K562 (cell line): ENCODE measurements around the gene ALDH1A3. TPM values are rescaled to one million over a fixed set of nuclear protein-coding genes. Genes with fewer than 3 reads are reported as not detected.

Source experiments
- ATAC-seq: fragments of 200-7000 bp; cut with Tn5 transposase; 3 replicates; pipeline ENCODE4 v1.9.1; 2020; ENCODE audit warnings: moderate library complexity
- BruUV-seq: library from RNA; stranded (reverse); fragments of 400-500 nt; replicated peaks from 2 replicates; lab custom pipeline; 2021; lab: Mats Ljungman, UMichigan
- CTCF ChIA-PET: fragments of 300-600 bp; formaldehyde crosslinking; extraction: SDS; loops from one replicate; lab custom pipeline; 2021; ENCODE audit warnings: low intra/inter-chr PET ratio; lab: Yijun Ruan, JAX
- POLR2A ChIA-PET: fragments of 300-600, 350-650 bp; sonication (Branson Sonifier 250); formaldehyde crosslinking; extraction: SDS; loops from one replicate; lab custom pipeline; 2021; ENCODE audit warnings: antibody characterized with exemption, inconsistent platforms; lab: Yijun Ruan, JAX
- DNase-seq, 4 experiments: peaks; one replicate each; pipeline versions ENCODE4 v3.0.0 to v3.0.0-alpha.2; 2011 to 2018; ENCODE audit warnings: low spot score in 3 of 4, mixed read lengths in 3 of 4; ENCODE audit errors: extremely low read depth in 1 of 4
- FAIRE-seq: peaks from 2 replicates; lab custom pipeline; 2011; peaks lifted over from hg19 to GRCh38; lab: Jason Lieb, UNC
- H2AFZ ChIP-seq: 2 replicates; pipeline ENCODE4 v1.6.0; 2011; ENCODE audit warnings: low read depth, low read length, control low read depth, inconsistent platforms
- H3K27ac ChIP-seq: fragments of 200-600 bp; 3 replicates; pipeline ENCODE4 v1.8.0; 2011; ENCODE audit warnings: low read depth, mild to moderate bottlenecking, control low read depth, inconsistent platforms, low read length, moderate library complexity, mixed read lengths; ENCODE audit errors: extremely low read depth
- H3K27me3 ChIP-seq, 2 experiments: fragments of 300-600 bp in 1 of 2; 2 replicates in 1 of 2; 3 replicates in 1 of 2; pipeline versions ENCODE4 v1.6.0 to v1.8.0; 2011; ENCODE audit warnings: inconsistent platforms in 2 of 2, low read length in 2 of 2, mild to moderate bottlenecking in 1 of 2, mixed read lengths in 1 of 2, moderate library complexity in 1 of 2; ENCODE audit not compliant: control insufficient read depth in 2 of 2, insufficient read depth in 2 of 2
- H3K36me3 ChIP-seq: fragments of 300-600 bp; 3 replicates; pipeline ENCODE4 v1.8.0; 2011; ENCODE audit warnings: mild to moderate bottlenecking, low read length, inconsistent platforms; ENCODE audit not compliant: control insufficient read depth, insufficient read depth
- H3K4me1 ChIP-seq, 2 experiments: fragments of 200-600 bp in 1 of 2; replicated peaks in 1 of 2; 2 replicates in 1 of 2; 3 replicates in 1 of 2; pipeline versions ENCODE4 v1.5.1 to v1.8.0; 2011; ENCODE audit warnings: inconsistent platforms in 2 of 2, low read length in 2 of 2, mild to moderate bottlenecking in 1 of 2, mixed read lengths in 1 of 2, moderate library complexity in 1 of 2; ENCODE audit not compliant: control insufficient read depth in 2 of 2, insufficient read depth in 2 of 2
- H3K4me2 ChIP-seq: 2 replicates; pipeline ENCODE4 v1.6.1; 2011; ENCODE audit warnings: low read length, control low read depth, inconsistent platforms, mixed read lengths; ENCODE audit not compliant: insufficient read depth
- H3K4me3 ChIP-seq: fragments of 200-600 bp; sonication (generic), shearing (Covaris generic); 2 replicates; pipeline ENCODE4 v1.5.1; 2016; ENCODE audit warnings: control low read depth, inconsistent platforms
- H3K79me2 ChIP-seq: fragments of 200-600 bp; 3 replicates; pipeline ENCODE4 v1.8.0; 2011; ENCODE audit warnings: low read length, inconsistent platforms; ENCODE audit not compliant: control insufficient read depth, insufficient read depth
- H3K9ac ChIP-seq, 2 experiments: 2 replicates each; pipeline versions ENCODE4 v1.6.0 to v1.6.1; 2011; ENCODE audit warnings: low read depth in 2 of 2, low read length in 2 of 2, control low read depth in 1 of 2, inconsistent platforms in 1 of 2, mild to moderate bottlenecking in 1 of 2, mixed read lengths in 1 of 2; ENCODE audit not compliant: insufficient read depth in 1 of 2
- H3K9me1 ChIP-seq: one replicate; pipeline ENCODE4 v1.6.0; 2011; ENCODE audit warnings: inconsistent platforms, mild to moderate bottlenecking, low read length, moderate library complexity; ENCODE audit not compliant: control insufficient read depth, insufficient read depth
- H3K9me3 ChIP-seq: replicated peaks from 2 replicates; pipeline ENCODE4 v1.5.1; 2011; ENCODE audit warnings: low read depth, low read length, inconsistent platforms; ENCODE audit not compliant: control insufficient read depth, insufficient read depth
- H4K20me1 ChIP-seq: replicated peaks from 2 replicates; pipeline ENCODE4 v1.6.1; 2011; ENCODE audit warnings: low read length, inconsistent platforms, mixed read lengths; ENCODE audit not compliant: control insufficient read depth, insufficient read depth
- CHD2 ChIP-seq: IDR thresholded peaks from 2 replicates; pipeline ENCODE4 v1.6.1; 2011; ENCODE audit warnings: low read depth, low read length
- ELF4 ChIP-seq: fragments of 450-650 bp; formaldehyde crosslinking; IDR thresholded peaks from 2 replicates; pipeline ENCODE4 v1.4.0; 2022; ENCODE audit warnings: missing genetic modification characterization
- ID3 ChIP-seq, 2 experiments: fragments of 250-450 bp in 1 of 2; fragments of 450-650 bp in 1 of 2; sonication (Bioruptor Pico) in 1 of 2; IDR thresholded peaks; 2 replicates each; pipeline versions ENCODE4 v1.6.1 to v1.8.0; 2016 to 2021; ENCODE audit warnings: mild to moderate bottlenecking in 2 of 2, moderate library complexity in 2 of 2, missing compliant biosample characterization in 1 of 2, missing genetic modification characterization in 1 of 2
- KAT7 ChIP-seq: sonication (generic); formaldehyde crosslinking; IDR thresholded peaks from 2 replicates; pipeline ENCODE4 v1.8.0; 2022; ENCODE audit warnings: missing genetic modification reagents, mild to moderate bottlenecking, borderline replicate concordance
- KAT8 ChIP-seq: fragments of 450-650 bp; IDR thresholded peaks from 2 replicates; pipeline ENCODE4 v1.6.1; 2016; ENCODE audit warnings: low read depth, mild to moderate bottlenecking
- KDM4B ChIP-seq, 2 experiments: fragments of 450-650 bp in 1 of 2; sonication (generic) in 1 of 2; IDR thresholded peaks; 2 replicates each; pipeline ENCODE4 v1.6.1; 2016 to 2017; ENCODE audit warnings: borderline replicate concordance in 2 of 2, antibody characterized with exemption in 1 of 2, low read depth in 1 of 2, mild to moderate bottlenecking in 1 of 2
- L3MBTL2 ChIP-seq: fragments of 450-650 bp; IDR thresholded peaks from 2 replicates; pipeline ENCODE4 v1.6.1; 2016; ENCODE audit warnings: mild to moderate bottlenecking, moderate library complexity
- LEF1 ChIP-seq: fragments of 450-650 bp; IDR thresholded peaks from 2 replicates; pipeline ENCODE4 v1.6.1; 2016; ENCODE audit warnings: mild to moderate bottlenecking
- RCOR1 ChIP-seq, 2 experiments: IDR thresholded peaks; 2 replicates each; pipeline ENCODE4 v1.6.1; 2012; ENCODE audit warnings: low read depth in 2 of 2, low read length in 2 of 2, borderline replicate concordance in 1 of 2, improper control_type of control experiment in 1 of 2
- SIN3B ChIP-seq: fragments of 450-650 bp; IDR thresholded peaks from 2 replicates; pipeline ENCODE4 v1.6.1; 2017; ENCODE audit warnings: low read depth, mild to moderate bottlenecking, moderate library complexity
- STAT6 ChIP-seq: sonication (generic); formaldehyde crosslinking; IDR thresholded peaks from 2 replicates; pipeline ENCODE4 v1.8.1; 2023; ENCODE audit warnings: mild to moderate bottlenecking, missing genetic modification reagents
- SUPT5H ChIP-seq: fragments of 450-650 bp; IDR thresholded peaks from 2 replicates; pipeline ENCODE4 v1.6.1; 2016
- ZNF217 ChIP-seq: sonication (generic); formaldehyde crosslinking; IDR thresholded peaks from 2 replicates; pipeline ENCODE4 v1.8.0; 2022; ENCODE audit warnings: mild to moderate bottlenecking, missing genetic modification reagents
- WGBS: fragments of 100-300 bp; shearing (Covaris generic); methylation state at CpG from one replicate; pipeline ENCODE4 v1.1.6; 2016; ENCODE audit warnings: low coverage, mixed read lengths; ENCODE audit not compliant: insufficient coverage; ENCODE audit errors: missing lambda C conversion rate; 5-methylcytosine and 5-hydroxymethylcytosine counted together
- in situ Hi-C: fragments of 300-500 bp; cut with MboI; formaldehyde crosslinking; loops from 4 replicates; pipeline ENCODE4 v1.15.0; 2018; ENCODE audit warnings: inconsistent platforms, mixed read lengths
- intact Hi-C: fragments of 100-400 bp; cut with micrococcal nuclease; formaldehyde crosslinking; loops from 2 replicates; pipeline ENCODE4 v1.14.2; 2022
- polyA plus RNA-seq, 8 experiments: library from polyadenylated mRNA; depleted of rRNA in 4 of 8; stranded (reverse) in 5 of 8; unstranded in 3 of 8; fragments of >200 nt; fragmentation: Nextera tagmentation in 2 of 8; fragmentation: Illumina TruSeq in 1 of 8; extraction: Ambion mirVana in 2 of 8; extraction: Trizol in 1 of 8; gene quantifications; 2 replicates each; pipeline versions ENCODE4 v1.2.1 to v1.2.3, GENCODE V29; 2011 to 2014; ENCODE audit warnings: inconsistent platforms in 1 of 8, missing spikeins in 1 of 8
- total RNA-seq, 7 experiments: library from RNA; depleted of rRNA in 6 of 7; stranded (reverse); fragments of >200 nt in 6 of 7; fragmentation: Illumina TruSeq in 2 of 7; extraction: Trizol in 2 of 7; gene quantifications; 2 replicates each; pipeline versions ENCODE4 v1.2.1 to v1.2.3, GENCODE V29; 2011 to 2021; ENCODE audit warnings: low replicate concordance in 1 of 7
- TF ChIP-seq, protein P1 (sequence below): fragments of 250-450 bp; sonication (Bioruptor Pico); IDR thresholded peaks from 2 replicates; pipeline ENCODE4 v1.8.0; 2021; ENCODE audit warnings: moderate library complexity, mild to moderate bottlenecking, inconsistent platforms

ALDH1A3 gene
- total and polyA plus RNA-seq, 9 of the 15 experiments (the other 6 are each of a cell fraction or from before 2014, with no cell fraction given), result 0.38 TPM; not detected in 8

DNA sequence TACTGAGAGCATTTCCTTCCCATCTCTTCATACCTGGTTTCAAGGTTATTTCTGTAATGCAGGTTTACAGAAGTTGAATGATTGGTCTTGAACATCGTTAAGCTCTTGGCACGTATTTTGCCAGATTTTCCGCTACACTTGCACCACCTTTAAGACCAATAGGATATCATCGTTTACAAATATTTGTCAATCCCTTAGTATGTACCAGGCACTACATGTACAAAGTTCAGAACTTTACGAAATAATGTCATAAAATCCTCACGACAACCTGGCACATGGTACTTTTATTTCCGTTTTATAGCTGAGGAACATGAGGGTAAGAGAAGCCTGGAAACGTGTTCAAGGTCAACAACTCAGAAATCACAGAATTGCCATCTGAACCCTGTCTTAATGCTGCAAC lies 45.8 kb downstream of the ALDH1A3 start:
- FAIRE-seq (no peak), ATAC-seq (no peak), DNase-seq (no peak)
- no peak for TF ChIP-seq LEF1
- TF ChIP-seq ELF4, result no peak
- no peak for TF ChIP-seq STAT6 (CRISPR knock-in tag)
- no peak for TF ChIP-seq ZNF217 (CRISPR knock-in tag)
- TF ChIP-seq KAT7, result no peak
- TF ChIP-seq CHD2, result no peak
- no peak for TF ChIP-seq KAT8
- no peak for TF ChIP-seq KDM4B (IDR thresholded peaks at IDR 0.05; ENCODE audit: borderline replicate concordance in 2 of 2, low read depth in 1 of 2)
- TF ChIP-seq, protein P1, sequence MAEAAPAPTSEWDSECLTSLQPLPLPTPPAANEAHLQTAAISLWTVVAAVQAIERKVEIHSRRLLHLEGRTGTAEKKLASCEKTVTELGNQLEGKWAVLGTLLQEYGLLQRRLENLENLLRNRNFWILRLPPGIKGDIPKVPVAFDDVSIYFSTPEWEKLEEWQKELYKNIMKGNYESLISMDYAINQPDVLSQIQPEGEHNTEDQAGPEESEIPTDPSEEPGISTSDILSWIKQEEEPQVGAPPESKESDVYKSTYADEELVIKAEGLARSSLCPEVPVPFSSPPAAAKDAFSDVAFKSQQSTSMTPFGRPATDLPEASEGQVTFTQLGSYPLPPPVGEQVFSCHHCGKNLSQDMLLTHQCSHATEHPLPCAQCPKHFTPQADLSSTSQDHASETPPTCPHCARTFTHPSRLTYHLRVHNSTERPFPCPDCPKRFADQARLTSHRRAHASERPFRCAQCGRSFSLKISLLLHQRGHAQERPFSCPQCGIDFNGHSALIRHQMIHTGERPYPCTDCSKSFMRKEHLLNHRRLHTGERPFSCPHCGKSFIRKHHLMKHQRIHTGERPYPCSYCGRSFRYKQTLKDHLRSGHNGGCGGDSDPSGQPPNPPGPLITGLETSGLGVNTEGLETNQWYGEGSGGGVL (CRISPR knock-in tag), result no peak
- no peak for TF ChIP-seq L3MBTL2
- TF ChIP-seq ID3 (CRISPR knock-in tag; IDR thresholded peaks at IDR 0.05), result no peak
- no peak for TF ChIP-seq ID3 (tag; IDR thresholded peaks at IDR 0.05)
- no peak for TF ChIP-seq SUPT5H
- TF ChIP-seq RCOR1 (IDR thresholded peaks at IDR 0.05; ENCODE audit: borderline replicate concordance in 1 of 2, low read depth in 2 of 2, low read length in 2 of 2), result no peak
- TF ChIP-seq SIN3B, result no peak
- CTCF ChIA-PET, result no interaction called here
- WGBS, result 0% methylated on average over 8 of the region's 8 CpGs
- Histone ChIP-seq H3K4me3 (no peak overlapping the region), H3K27ac (no peak overlapping the region), H3K79me2 (no peaks in the 10 kb centered on the region), H3K9ac (no peak overlapping the region), H3K36me3 (no peaks in the 10 kb centered on the region), H2AFZ (no peak overlapping the region), H4K20me1 (no peaks in the 10 kb centered on the region), H3K9me1 (no peaks in the 10 kb centered on the region), H3K4me1 (no peaks in the 10 kb centered on the region), H3K27me3 (peaks cover 17 to 66% of the 10 kb centered on the region in 2 experiments), H3K9me3 (no peaks in the 10 kb centered on the region), H3K4me2 (no peak overlapping the region)
- intact Hi-C loops, result no loop called here
- POLR2A ChIA-PET, result no interaction called here
- in situ Hi-C loops, result no loop called here
- no TSS peak for BruUV-seq
